SU-DHL-6 (cell line): Measurements from ENCODE around the gene SCFD2.

Experiments
- CTCF ChIP-seq: fragments of 200-600 bp; sonication (generic); IDR thresholded peaks from one replicate; pipeline ENCODE4 v1.5.1; 2017; ENCODE audit warnings: antibody characterized with exemption, mild to moderate bottlenecking, low read length, moderate library complexity; ENCODE audit not compliant: insufficient read depth, poor library complexity, severe bottlenecking
- EZH2phosphoT487 ChIP-seq: fragments of 200-600 bp; sonication (generic), shearing (Covaris generic); conservative IDR thresholded peaks from 2 replicates; pipeline ENCODE4 v1.6.1; 2018; ENCODE audit warnings: mild to moderate bottlenecking, antibody characterized with exemption, low read length, moderate library complexity, mixed read lengths

- TF ChIP-seq CTCF: no peak
- TF ChIP-seq EZH2phosphoT487: no peak
Measured at GRCh38 chr4:52961666-52962412, 404.0 kb downstream of the SCFD2 start.
